GM18867 (cell line): ENCODE data around the gene ALPK3.

Source experiments
- ATAC-seq: cut with Tn5 transposase; IDR thresholded peaks from one replicate; pipeline ENCODE4 v1.9.1; 2021; ENCODE audit warnings: mild to moderate bottlenecking, moderate library complexity; ENCODE audit not compliant: unreplicated experiment

Gene ALPK3

GRCh38 chr15:84889313-84889990 is 72.3 kb downstream of the ALPK3 start:
- ATAC-seq = no peak

GRCh38 chr15:84889991-84890669 is 73.0 kb downstream of the ALPK3 start:
- ATAC-seq = no peak

GRCh38 chr15:84890670-84891162 is 73.6 kb downstream of the ALPK3 start:
- no peak for ATAC-seq

GRCh38 chr15:84891339-84891738 is 74.2 kb downstream of the ALPK3 start:
- no peak for ATAC-seq

- ATAC-seq = no peak
Observed at GRCh38 chr15:84892786-84893307, 75.7 kb downstream of the ALPK3 start.

GRCh38 chr15:84893607-84894006 is 76.5 kb downstream of the ALPK3 start:
- no peak for ATAC-seq

- no peak for ATAC-seq
Observed at GRCh38 chr15:84894736-84895425, 77.7 kb downstream of the ALPK3 start.

- no peak for ATAC-seq
Observed at GRCh38 chr15:84898761-84899160, 81.6 kb downstream of the ALPK3 start.

- ATAC-seq = no peak
Observed at GRCh38 chr15:84899750-84900149, 82.6 kb downstream of the ALPK3 start.

GRCh38 chr15:84901540-84901939 is 84.4 kb downstream of the ALPK3 start:
- ATAC-seq = no peak

GRCh38 chr15:84903751-84904150 is 86.6 kb downstream of the ALPK3 start:
- no peak for ATAC-seq

- no peak for ATAC-seq
Observed at GRCh38 chr15:84904419-84904818, 87.3 kb downstream of the ALPK3 start.

- no peak for ATAC-seq
Observed at GRCh38 chr15:84905016-84905916, 88.1 kb downstream of the ALPK3 start.

GRCh38 chr15:84907731-84908130 is 90.6 kb downstream of the ALPK3 start:
- no peak for ATAC-seq

- ATAC-seq = no peak
Observed at GRCh38 chr15:84908564-84908963, 91.4 kb downstream of the ALPK3 start.

GRCh38 chr15:84909029-84909428 is 91.9 kb downstream of the ALPK3 start:
- no peak for ATAC-seq

- ATAC-seq = no peak
Observed at GRCh38 chr15:84909782-84910181, 92.6 kb downstream of the ALPK3 start.

- ATAC-seq = no peak
Observed at GRCh38 chr15:84910928-84911623, 93.9 kb downstream of the ALPK3 start.

- no peak for ATAC-seq
Observed at GRCh38 chr15:84911879-84912660, 94.9 kb downstream of the ALPK3 start.
